Stimulated activated CD4-positive, alpha-beta T cell treated with anti-CD3 and anti-CD28 coated beads, Interleukin-4, amount 100 ng/mL, for 4 hours (primary cell): ENCODE data around the gene GIMAP8.
"Not testable (repeated sequence)": the region's sequence is repeated elsewhere in the genome, so short reads cannot be mapped to it uniquely, and the experiment has no call there.

ENCODE experiments used
- DNase-seq, 2 experiments: peaks; one replicate each; pipeline ENCODE4 v3.0.0-alpha.2; 2020

GIMAP8 gene

GRCh38 chr7:150516956-150517745 is 66.7 kb downstream of the GIMAP8 start:
- DNase-seq, result no peak

- no peak for DNase-seq
Observed at GRCh38 chr7:150519310-150519709, 68.9 kb downstream of the GIMAP8 start.

GRCh38 chr7:150520145-150520544 is 69.7 kb downstream of the GIMAP8 start:
- peak in 1 of 2 experiments; percentile 12 for DNase-seq

GRCh38 chr7:150522931-150523330 is 72.5 kb downstream of the GIMAP8 start:
- not testable (repeated sequence) for DNase-seq

- DNase-seq, result no peak
Observed at GRCh38 chr7:150524018-150524417, 73.6 kb downstream of the GIMAP8 start.
